NOMO-1 treated with DMSO at 0.1 percent for 48 hours (cell line): Measurements from ENCODE around the gene RASGRF2.

Experiments
- DNase-seq: peaks from one replicate; lab custom pipeline; 2025; ENCODE audit not compliant: unreplicated experiment; lab: John Stamatoyannopoulos, UW

Gene RASGRF2

GRCh38 chr5:80977764-80978163 is 17.6 kb downstream of the RASGRF2 start:
- DNase-seq, result no peak

DNA sequence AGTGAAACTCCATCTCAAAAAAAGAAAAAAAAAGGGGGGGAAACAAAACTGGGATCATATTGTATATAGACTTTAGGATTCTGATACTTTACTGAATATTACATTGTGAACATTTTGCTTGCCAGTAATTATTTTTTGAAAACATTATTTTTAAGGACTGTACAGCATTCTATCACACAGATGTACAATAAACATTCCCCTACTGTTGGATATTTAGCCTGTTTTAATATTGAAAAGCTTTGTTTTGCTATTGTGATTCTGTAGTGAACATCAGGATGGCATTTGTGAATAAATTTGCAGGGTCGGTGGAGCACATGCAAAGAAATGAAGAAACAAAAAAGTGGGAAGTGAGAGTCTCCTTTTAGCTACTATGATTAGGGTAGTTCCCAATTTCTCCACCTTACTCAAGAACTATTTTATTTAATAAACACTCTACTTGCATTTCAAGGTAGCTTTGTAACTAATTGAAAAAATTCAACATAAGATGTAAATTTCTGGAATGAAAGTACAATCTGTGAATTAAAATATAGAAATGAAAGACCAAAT is 18.7 kb downstream of the RASGRF2 start:
- DNase-seq, result peak; percentile 80

GRCh38 chr5:80982093-80982492 is 21.9 kb downstream of the RASGRF2 start:
- no peak for DNase-seq

DNA sequence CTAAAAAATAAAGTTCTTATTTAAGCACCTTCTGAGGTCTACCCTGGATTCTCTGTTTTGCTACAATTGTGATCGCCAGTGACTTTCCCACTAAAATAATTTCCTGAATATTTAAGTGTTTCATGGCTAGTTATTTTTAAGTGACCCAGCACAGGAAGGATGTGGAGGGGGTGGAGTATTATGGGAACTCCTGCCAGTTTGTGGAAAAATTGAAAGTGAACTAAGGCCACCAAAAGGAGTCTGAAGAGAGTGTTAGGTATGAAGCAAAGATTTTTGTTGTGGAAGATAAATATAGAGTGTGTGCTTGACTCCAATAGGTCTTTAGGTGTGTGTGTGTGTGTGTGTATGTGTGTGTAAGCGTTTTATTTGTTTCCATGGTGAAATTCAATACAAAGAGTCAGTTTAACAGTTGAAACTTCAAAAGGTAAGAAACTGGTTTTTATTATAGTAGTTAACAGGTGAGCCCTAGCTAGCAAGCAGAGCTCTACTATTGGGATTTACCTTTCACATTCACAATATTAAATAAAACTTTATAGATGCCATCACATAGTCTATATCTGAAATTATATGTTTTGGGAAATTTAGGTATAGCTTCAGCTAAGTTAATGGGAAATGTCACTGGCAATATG is 25.6 kb downstream of the RASGRF2 start:
- no peak for DNase-seq

DNA sequence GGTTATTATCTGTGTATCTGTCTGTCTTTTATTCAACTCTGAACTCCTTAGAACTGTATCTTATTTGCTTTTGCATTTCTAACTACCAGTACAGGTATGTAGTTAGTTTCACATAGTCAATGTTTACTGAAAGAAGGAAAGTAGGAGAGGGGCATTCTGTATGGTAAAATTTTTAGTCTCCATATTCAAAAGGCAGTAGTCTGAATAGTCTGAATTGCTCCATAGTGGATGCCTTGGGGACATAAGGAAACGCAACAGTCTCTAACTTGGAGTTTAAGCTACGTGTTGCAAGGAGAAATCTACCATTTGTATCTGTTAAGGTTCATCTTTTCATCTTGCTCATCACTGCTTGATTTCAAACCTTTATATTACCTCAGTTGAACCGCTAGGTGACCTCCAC is 26.2 kb downstream of the RASGRF2 start:
- DNase-seq, result no peak

DNA sequence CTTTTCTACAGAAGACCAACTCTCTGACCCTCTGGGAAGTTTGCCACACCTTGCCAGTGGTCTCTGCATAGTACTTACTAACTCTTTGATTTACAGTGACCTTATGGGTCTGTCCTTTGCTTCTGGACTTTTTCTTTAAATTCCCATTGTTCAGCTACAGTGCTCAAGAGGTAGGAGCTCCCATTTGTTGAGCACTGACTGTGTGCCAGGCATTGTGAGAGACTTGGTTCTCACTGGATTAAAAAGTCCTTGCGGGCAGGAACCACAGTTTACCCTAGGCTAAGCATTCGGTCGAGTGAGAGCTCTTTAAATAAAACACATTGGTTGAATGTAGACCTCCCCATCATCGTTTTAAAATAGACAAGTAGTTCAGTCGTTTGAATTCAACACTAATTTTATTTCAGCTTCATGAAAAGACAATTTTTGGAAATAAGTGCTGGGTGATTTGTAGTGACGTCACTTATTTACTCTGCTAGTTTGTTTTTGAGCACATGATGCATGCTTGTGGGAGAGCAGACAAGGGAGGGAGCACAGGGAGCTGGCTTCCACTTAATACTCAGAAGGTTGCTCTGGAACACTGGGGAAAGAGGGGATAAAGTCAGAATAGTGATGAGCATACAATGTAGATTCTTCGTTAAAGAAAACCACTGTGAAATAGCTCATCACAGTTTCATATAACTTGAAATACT is 27.1 kb downstream of the RASGRF2 start:
- no peak for DNase-seq

- DNase-seq, result no peak
Observed at GRCh38 chr5:80988419-80988935, 28.3 kb downstream of the RASGRF2 start.

GRCh38 chr5:80989883-80990282 is 29.7 kb downstream of the RASGRF2 start:
- no peak for DNase-seq

GRCh38 chr5:80990527-80990926 is 30.4 kb downstream of the RASGRF2 start:
- no peak for DNase-seq

- no peak for DNase-seq
Observed at GRCh38 chr5:80990971-80991370, 30.8 kb downstream of the RASGRF2 start.

- no peak for DNase-seq
Observed at GRCh38 chr5:80995908-80996307, 35.7 kb downstream of the RASGRF2 start.

GRCh38 chr5:80998590-80998979 is 38.4 kb downstream of the RASGRF2 start:
- DNase-seq, result no peak

GRCh38 chr5:81003811-81004386 is 43.7 kb downstream of the RASGRF2 start:
- DNase-seq, result no peak

DNA sequence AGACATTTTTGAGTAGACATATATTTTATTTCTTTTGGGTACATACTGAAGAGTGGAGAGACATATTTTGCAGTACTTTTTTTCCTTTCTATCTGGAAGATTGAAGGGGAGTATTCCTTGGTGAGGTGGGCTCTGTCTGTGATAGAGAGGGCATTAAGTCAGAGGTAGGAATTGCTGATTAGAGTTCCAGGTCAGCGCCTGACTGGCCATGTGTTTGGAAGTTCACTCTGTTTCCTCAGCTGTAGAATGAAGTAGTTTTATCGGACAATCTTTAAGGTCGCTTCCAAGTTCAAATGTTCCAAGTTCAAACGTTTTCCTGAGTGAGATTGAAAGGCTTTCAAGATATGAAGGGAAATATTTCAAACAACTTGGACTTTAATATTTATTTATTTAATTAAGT is 45.5 kb downstream of the RASGRF2 start:
- no peak for DNase-seq

GRCh38 chr5:81006231-81006630 is 46.1 kb downstream of the RASGRF2 start:
- no peak for DNase-seq

DNA sequence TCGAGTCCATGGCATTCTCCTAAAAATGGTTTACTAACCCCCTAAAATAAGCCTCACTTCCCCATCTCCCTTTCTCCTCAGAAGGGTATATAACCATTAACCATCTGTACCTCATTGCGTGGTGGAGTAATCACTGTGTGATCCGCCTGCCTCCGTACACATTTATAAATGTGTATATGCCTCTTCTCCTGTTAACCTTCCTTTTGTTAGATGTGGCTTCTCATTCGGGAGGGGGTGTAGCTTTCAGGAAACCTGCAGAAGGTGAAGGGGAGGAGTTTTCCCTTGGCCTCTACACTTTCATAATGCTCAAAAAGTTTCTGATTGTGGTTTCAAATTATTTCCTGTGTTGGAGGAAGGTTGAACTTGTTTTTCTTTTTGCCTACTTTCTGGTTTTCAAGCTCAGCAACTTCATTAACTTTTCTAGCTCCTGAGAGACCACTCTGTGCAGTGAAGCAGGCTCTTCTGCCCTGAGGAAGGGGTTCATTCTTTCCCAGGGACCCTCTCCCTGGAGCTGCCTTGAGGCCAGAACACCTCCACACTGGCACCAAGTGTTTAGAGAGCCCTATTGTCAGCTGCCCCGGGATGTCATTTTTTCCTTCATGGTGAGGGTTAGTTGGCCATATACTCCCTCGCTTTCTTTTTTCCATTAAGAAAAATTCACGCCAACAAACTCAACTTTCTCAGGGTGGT is 46.9 kb downstream of the RASGRF2 start:
- DNase-seq, result no peak

DNA sequence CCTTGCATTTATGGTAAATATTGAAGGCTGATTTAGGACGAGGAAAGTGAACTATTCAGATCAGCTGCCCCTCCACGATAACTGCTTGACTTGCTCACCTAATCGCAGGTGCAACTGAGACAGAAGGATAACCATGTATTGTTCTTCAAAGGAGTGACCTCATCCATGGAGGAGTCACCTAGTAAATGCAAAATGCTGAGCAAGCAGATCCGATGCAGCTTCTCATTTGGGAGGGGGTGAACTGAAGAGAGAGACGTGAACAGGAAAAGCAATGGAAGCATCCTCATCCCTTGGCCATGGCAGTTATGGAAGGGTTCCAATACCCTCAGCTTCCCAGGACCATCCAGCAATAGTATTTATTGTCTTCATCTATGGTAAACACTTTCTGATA is 47.5 kb downstream of the RASGRF2 start:
- no peak for DNase-seq

DNA sequence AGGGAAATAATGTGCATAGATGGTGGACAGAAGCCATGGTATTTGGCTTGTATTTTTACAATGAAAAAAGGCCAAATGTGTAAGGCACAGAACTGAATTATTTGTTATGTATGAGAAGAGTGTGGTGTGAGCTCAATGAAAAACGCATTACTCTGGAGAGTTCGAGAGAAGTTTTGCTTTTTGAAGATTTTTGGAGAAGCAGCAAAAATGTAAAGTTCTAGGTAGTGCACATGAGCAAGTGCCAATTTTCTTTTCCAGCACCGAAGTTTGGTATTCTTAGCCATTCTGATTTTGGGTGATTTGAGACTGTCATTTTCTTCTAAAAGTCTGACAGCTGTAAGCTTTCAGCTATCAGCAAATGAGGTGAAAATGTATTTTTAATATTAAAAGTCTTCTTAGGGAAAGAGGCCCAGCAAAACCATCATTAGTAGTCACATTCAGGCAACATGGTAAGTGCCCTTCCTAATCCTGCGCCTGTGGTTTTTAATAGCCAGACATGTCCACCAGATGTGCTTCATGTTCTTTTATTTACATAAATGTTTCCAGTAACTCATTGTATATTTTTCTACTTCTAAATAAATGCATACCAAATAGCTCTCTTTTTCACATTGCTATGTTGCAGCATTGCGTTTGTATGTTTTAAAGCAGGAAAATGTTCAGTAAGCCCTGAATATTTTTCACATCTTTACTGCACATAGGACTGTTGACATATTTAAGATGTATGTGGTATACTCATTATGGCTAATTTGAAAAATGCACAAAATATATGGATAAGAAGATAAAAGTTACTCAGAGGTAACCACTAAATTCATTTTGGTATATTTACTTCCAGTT is 50.4 kb downstream of the RASGRF2 start:
- no peak for DNase-seq

DNA sequence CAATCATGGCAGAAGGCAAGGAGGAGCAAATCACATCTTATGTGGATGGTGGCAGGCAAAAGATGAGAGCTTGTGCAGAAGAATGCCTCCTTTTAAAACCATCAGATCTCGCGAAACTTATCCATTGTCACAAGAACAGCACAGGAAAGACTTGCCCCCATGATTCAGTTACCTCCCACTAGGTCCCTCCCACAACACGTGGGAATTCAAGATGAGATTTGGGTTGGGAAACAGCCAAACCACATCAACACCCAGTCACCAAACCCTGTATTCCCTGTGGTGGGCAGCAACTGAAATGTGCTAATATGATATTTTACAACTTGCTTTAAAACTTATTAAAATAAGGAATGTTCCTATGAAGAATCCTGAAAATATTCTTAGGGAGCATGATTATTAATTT is 54.2 kb downstream of the RASGRF2 start:
- no peak for DNase-seq

DNA sequence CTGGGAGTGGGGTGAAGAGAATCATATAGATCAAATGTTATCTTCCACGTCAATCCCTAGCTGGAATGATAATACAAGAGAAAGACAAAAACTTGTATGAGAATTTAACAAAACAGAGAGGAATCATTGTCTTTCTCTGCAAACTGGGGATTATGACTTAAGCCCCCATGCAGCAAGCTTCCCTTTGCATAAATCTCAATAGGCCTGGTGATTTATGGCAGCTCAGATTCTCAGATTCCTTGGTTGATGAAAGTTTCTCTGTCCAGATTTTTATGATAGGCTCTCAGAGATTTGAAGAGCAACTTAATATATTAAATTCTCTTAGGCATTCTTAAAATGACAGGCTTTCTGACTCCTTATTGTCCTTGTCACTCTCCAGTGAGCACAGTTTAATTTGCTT is 56.0 kb downstream of the RASGRF2 start:
- no peak for DNase-seq

DNA sequence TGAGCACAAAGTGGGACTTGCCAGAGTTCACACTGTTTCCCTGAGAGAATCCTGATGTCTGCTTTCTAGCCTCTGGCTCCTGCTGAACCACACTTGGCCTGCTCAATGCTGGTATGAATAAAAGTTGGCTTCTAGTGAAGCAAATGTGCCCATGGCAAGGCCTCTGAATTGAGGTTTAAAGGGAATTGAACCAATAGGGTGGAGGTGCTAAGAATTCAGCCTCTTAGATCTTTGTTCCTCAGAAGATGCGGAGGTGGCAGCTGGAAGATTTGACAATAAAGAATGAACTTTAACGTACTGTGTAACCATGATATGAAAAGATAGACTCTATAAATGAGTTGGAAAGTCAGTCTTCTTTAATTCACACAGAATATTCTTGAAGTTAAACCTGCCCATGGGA is 57.2 kb downstream of the RASGRF2 start:
- no peak for DNase-seq
